Neuron (in vitro differentiated cells): Measurements from ENCODE around the gene GMEB2.

Source experiments
- H2AFZ ChIP-seq: one replicate; pipeline ENCODE4 v1.6.1; 2013; ENCODE audit warnings: low read depth, mild to moderate bottlenecking, inconsistent platforms, low read length, moderate library complexity
- H3K27me3 ChIP-seq: one replicate; pipeline ENCODE4 v1.6.1; 2013; ENCODE audit warnings: low read length; ENCODE audit not compliant: insufficient read depth
- H3K36me3 ChIP-seq: one replicate; pipeline ENCODE4 v1.6.1; 2013; ENCODE audit warnings: low read length; ENCODE audit not compliant: insufficient read depth
- H3K4me1 ChIP-seq: one replicate; pipeline ENCODE4 v1.6.1; 2013; ENCODE audit warnings: low read length; ENCODE audit not compliant: insufficient read depth
- H3K4me3 ChIP-seq: 2 replicates; pipeline ENCODE4 v1.5.1; 2013; ENCODE audit warnings: mild to moderate bottlenecking, low read length, moderate library complexity
- H3K9me3 ChIP-seq: one replicate; pipeline ENCODE4 v1.6.1; 2013; ENCODE audit warnings: low read length

The GMEB2 gene

DNA sequence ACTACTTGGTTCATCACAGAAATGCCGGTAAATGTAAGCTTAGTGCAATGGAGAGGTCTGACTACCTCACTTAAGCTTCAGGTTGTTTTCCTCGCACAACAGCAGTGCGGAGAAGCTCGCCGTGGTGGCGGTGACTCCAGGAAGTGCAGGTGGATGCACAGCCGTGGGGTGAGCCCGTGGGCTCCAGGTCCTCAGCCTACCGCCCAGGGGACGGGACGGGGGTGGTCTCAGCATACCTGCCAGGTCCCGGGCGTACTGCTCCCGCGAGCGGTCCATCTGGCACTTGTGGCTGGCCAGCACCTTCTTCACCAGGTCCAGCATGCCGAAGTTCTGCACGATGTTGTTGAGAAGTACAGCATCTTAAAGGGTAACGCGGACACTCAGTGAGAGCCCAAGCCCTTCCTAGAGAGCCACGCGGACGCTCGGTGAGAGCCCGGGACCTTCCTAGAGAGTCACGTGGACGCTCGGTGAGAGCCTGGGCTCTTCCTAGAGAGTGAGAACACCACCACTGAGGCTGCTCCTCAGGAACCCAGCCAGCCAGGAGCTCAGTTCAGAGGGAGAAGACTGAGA lies 35.0 kb downstream of the GMEB2 start:
- Histone ChIP-seq H3K36me3 (peaks cover 48% of the 10 kb centered on the region), H3K4me1 (peaks cover 4% of the 10 kb centered on the region), H3K9me3 (no peaks in the 10 kb centered on the region), H3K4me3 (no peak overlapping the region), H3K27me3 (no peaks in the 10 kb centered on the region), H2AFZ (no peak overlapping the region)

- Histone ChIP-seq H2AFZ (no peak overlapping the region), H3K36me3 (peaks cover 45% of the 10 kb centered on the region), H3K9me3 (no peaks in the 10 kb centered on the region), H3K27me3 (no peaks in the 10 kb centered on the region), H3K4me3 (no peak overlapping the region), H3K4me1 (peaks cover 4% of the 10 kb centered on the region)
Observed at GRCh38 chr20:63591147-63591533, 35.8 kb downstream of the GMEB2 start.

DNA sequence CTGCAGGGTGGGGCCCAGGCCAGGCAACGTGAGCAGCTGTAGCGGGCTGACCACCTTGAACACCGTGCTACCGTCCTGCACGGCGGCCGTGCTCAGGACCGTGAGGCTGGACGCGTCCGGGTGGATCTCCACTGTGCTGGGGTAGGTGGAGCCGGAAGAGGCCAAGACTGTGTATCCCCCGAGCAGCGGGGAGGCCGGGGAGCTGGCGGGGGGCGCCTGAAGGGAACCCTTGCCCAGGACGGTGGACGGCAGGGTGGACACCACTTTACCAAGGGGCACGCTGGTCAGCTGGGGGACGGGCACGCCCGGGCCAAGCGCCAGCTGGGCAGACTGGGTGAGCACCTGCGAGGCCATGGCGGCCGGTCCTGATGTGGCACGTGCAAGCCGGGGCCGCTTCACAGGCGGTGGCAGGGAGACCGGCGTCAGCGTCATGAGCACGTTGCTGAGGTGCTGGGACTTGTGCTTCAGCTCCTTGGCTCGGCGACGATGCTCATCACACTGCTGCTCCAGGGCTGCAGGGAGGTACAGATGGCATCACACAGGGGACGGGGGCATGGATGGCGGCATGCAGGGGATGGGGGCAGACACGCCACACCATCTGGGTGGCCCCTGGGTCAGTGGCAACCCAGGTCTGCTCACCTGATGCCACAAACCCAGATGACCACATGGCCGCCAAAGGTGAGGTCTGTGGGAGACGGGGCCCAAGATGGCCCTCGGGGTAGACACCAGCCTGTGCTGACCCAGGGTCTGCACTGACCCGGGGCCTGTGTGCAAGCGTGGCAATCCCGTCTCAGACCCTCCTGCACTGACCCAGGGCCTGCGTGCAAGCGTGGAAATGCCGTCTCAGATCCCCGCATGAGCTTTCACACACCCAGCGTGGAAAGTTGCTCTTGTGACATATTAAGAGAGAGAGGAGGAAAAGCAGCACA lies 36.4 kb downstream of the GMEB2 start:
- Histone ChIP-seq H2AFZ (no peak overlapping the region), H3K36me3 (peaks cover 39% of the 10 kb centered on the region), H3K4me1 (peaks cover 4% of the 10 kb centered on the region), H3K4me3 (no peak overlapping the region), H3K27me3 (no peaks in the 10 kb centered on the region), H3K9me3 (no peaks in the 10 kb centered on the region)

- no peak overlapping the region for H2AFZ ChIP-seq
- no peaks in the 10 kb centered on the region for H3K27me3 ChIP-seq
- no peak overlapping the region for H3K4me3 ChIP-seq
- H3K4me1 ChIP-seq = peaks cover 4% of the 10 kb centered on the region
- H3K9me3 ChIP-seq = no peaks in the 10 kb centered on the region
- peaks cover 36% of the 10 kb centered on the region for H3K36me3 ChIP-seq
Observed at GRCh38 chr20:63589261-63590217, 37.4 kb downstream of the GMEB2 start.

- no peak overlapping the region for H3K4me3 ChIP-seq
- peaks cover 4% of the 10 kb centered on the region for H3K4me1 ChIP-seq
- no peak overlapping the region for H2AFZ ChIP-seq
- no peaks in the 10 kb centered on the region for H3K9me3 ChIP-seq
- no peaks in the 10 kb centered on the region for H3K27me3 ChIP-seq
- peaks cover 32% of the 10 kb centered on the region for H3K36me3 ChIP-seq
Observed at GRCh38 chr20:63588641-63589041, 38.3 kb downstream of the GMEB2 start.

GRCh38 chr20:63587776-63588591 lies 38.9 kb downstream of the GMEB2 start:
- Histone ChIP-seq H2AFZ (no peak overlapping the region), H3K4me1 (peaks cover 4% of the 10 kb centered on the region), H3K4me3 (no peak overlapping the region), H3K27me3 (no peaks in the 10 kb centered on the region), H3K36me3 (peaks cover 28% of the 10 kb centered on the region), H3K9me3 (no peaks in the 10 kb centered on the region)

DNA sequence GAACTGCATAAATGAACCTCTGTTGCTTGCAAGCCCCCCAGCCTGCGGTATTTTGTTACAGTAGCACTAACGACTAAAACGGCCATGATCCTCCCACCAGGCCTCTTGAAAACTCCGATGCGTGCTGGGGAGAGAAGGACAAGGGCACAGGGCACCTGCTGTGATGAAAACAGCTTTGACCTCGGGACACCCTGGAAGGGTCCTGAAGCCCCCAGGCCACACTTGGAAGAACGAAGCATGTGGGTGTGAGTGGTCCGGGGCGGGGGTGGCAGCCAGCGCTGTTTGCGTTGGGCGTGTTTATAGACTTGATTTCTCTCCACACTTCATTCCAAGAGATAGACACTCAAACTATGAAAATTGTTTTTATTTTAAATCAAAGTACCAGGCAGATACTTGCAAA lies 39.6 kb downstream of the GMEB2 start:
- no peak overlapping the region for H2AFZ ChIP-seq
- peaks cover 22% of the 10 kb centered on the region for H3K36me3 ChIP-seq
- H3K9me3 ChIP-seq = no peaks in the 10 kb centered on the region
- H3K4me3 ChIP-seq = no peak overlapping the region
- peaks cover 4% of the 10 kb centered on the region for H3K4me1 ChIP-seq
- no peaks in the 10 kb centered on the region for H3K27me3 ChIP-seq

DNA sequence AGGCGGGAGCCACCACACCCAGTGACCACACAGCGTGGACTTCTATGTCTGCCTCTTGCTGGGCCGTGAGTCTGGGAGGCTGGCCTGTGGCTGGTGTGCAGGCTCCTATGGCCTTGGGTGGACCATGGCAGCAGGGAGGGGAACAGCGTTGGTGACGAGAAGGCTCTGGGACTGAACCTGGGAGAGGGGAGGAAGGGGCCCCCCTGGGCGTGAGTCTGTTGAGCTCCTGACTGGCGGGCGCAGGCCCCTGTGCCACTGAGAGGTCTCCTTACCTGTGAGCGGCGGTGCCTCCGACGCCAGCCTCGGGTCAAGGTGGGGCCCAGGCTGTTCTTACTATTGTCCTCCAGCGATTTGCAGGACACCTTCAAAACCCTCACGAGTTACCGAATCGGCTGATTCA lies 40.1 kb downstream of the GMEB2 start:
- peaks cover 17% of the 10 kb centered on the region for H3K36me3 ChIP-seq
- no peaks in the 10 kb centered on the region for H3K27me3 ChIP-seq

GRCh38 chr20:63585616-63586565 lies 41.0 kb downstream of the GMEB2 start:
- Histone ChIP-seq H3K27me3 (no peaks in the 10 kb centered on the region), H3K36me3 (peaks cover 15% of the 10 kb centered on the region), H3K4me1 (peaks cover 4% of the 10 kb centered on the region), H3K9me3 (no peaks in the 10 kb centered on the region), H2AFZ (no peak overlapping the region), H3K4me3 (no peak overlapping the region)

More for the DNA sequence above, 40.1 kb downstream of the GMEB2 start:
- H3K4me1 ChIP-seq = peaks cover 4% of the 10 kb centered on the region
- H2AFZ ChIP-seq = no peak overlapping the region
- no peaks in the 10 kb centered on the region for H3K9me3 ChIP-seq
- no peak overlapping the region for H3K4me3 ChIP-seq

DNA sequence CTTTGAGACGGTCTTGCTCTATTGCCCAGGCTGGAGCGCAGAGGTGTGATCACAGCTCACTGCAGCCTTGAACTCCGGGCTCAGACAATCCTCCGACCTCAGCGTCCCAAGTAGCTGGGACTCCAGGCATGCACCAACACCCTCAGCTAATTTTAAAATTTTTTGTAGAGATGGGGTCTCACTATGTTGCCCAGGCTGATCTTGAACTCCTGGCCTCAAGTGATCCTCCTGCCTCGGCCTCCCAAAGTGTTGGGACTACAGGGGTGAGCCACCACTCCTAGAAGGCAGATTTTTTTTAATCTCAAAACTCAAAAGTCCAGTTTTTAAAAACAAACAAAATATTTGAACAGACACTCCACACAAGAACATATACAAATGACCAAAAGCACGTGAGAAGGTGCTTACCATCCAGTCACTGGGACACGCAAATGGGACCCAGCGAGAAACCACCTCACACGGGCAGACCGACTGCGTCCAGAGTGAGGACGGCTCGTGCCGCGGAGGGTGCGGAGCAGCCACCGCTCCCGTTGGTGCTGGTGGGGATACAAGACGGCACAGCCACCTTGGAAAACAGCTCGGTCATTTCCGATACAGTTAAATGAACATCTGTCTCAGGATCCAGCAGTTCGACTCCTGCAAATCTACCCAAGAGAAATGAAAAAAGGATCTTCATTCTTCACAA lies 44.4 kb downstream of the GMEB2 start:
- Histone ChIP-seq H2AFZ (no peak overlapping the region), H3K36me3 (no peaks in the 10 kb centered on the region), H3K4me3 (no peak overlapping the region), H3K9me3 (peaks cover 2% of the 10 kb centered on the region), H3K27me3 (no peaks in the 10 kb centered on the region), H3K4me1 (no peaks in the 10 kb centered on the region)

GRCh38 chr20:63580796-63581461 lies 46.0 kb downstream of the GMEB2 start:
- Histone ChIP-seq H3K27me3 (no peaks in the 10 kb centered on the region), H3K4me1 (no peaks in the 10 kb centered on the region), H3K9me3 (peaks cover 2% of the 10 kb centered on the region), H2AFZ (no peak overlapping the region), H3K36me3 (no peaks in the 10 kb centered on the region), H3K4me3 (no peak overlapping the region)
